ENCODE measurements around the gene GALNT18. TPM values are rescaled to one million over a fixed set of nuclear protein-coding genes. Genes with fewer than 3 reads are reported as not detected.

Gene GALNT18
- total RNA-seq, 1 donor from 2014 or later: 38.4 TPM

- peaks cover 47% of the 10 kb centered on the region for H3K4me1 Mint-ChIP-seq (ENCODE audit: low read depth)
- no peak for DNase-seq (ENCODE audit: low spot score)
- peaks cover 7% of the 10 kb centered on the region for H3K36me3 Mint-ChIP-seq (ENCODE audit: low read depth)
- TF ChIP-seq CTCF (IDR thresholded peaks at IDR 0.05): no peak
- no peaks in the 10 kb centered on the region for H3K9me3 Mint-ChIP-seq (ENCODE audit: low read depth)
- peaks cover 9% of the 10 kb centered on the region for H3K27me3 Mint-ChIP-seq (ENCODE audit: low read depth)
- no peak overlapping the region for H3K4me3 Mint-ChIP-seq (ENCODE audit: unreplicated experiment)
- H3K27ac Mint-ChIP-seq (ENCODE audit: unreplicated experiment): no peak overlapping the region
Observed at GRCh38 chr11:11406652-11407051, 215.2 kb downstream of the GALNT18 start.

GRCh38 chr11:11403763-11404725 is 217.8 kb downstream of the GALNT18 start:
- H3K4me3 Mint-ChIP-seq (ENCODE audit: unreplicated experiment): no peak overlapping the region
- peaks cover 10% of the 10 kb centered on the region for H3K36me3 Mint-ChIP-seq (ENCODE audit: low read depth)
- no peak for DNase-seq (ENCODE audit: low spot score)
- peaks cover 31% of the 10 kb centered on the region for H3K4me1 Mint-ChIP-seq (ENCODE audit: low read depth)
- H3K9me3 Mint-ChIP-seq (ENCODE audit: low read depth): no peaks in the 10 kb centered on the region
- peaks cover 9% of the 10 kb centered on the region for H3K27me3 Mint-ChIP-seq (ENCODE audit: low read depth)
- TF ChIP-seq CTCF (IDR thresholded peaks at IDR 0.05): no peak
- H3K27ac Mint-ChIP-seq (ENCODE audit: unreplicated experiment): peak overlapping the region; percentile 53

- no peak overlapping the region for H3K4me3 Mint-ChIP-seq (ENCODE audit: unreplicated experiment)
- H3K9me3 Mint-ChIP-seq (ENCODE audit: low read depth): no peaks in the 10 kb centered on the region
- TF ChIP-seq CTCF (IDR thresholded peaks at IDR 0.05): no peak
- H3K4me1 Mint-ChIP-seq (ENCODE audit: low read depth): peaks cover 15% of the 10 kb centered on the region
- DNase-seq (ENCODE audit: low spot score): no peak
- H3K27me3 Mint-ChIP-seq (ENCODE audit: low read depth): peaks cover 9% of the 10 kb centered on the region
- no peak overlapping the region for H3K27ac Mint-ChIP-seq (ENCODE audit: unreplicated experiment)
- H3K36me3 Mint-ChIP-seq (ENCODE audit: low read depth): peaks cover 10% of the 10 kb centered on the region
Observed at GRCh38 chr11:11401960-11402535, 219.8 kb downstream of the GALNT18 start.

GRCh38 chr11:11400635-11401232 is 221.1 kb downstream of the GALNT18 start:
- H3K9me3 Mint-ChIP-seq (ENCODE audit: low read depth): no peaks in the 10 kb centered on the region
- peak; percentile 39 for TF ChIP-seq CTCF (IDR thresholded peaks at IDR 0.05)
- H3K4me1 Mint-ChIP-seq (ENCODE audit: low read depth): peaks cover 23% of the 10 kb centered on the region
- H3K4me3 Mint-ChIP-seq (ENCODE audit: unreplicated experiment): no peak overlapping the region
- DNase-seq (ENCODE audit: low spot score): no peak
- H3K36me3 Mint-ChIP-seq (ENCODE audit: low read depth): peaks cover 12% of the 10 kb centered on the region
- peaks cover 11% of the 10 kb centered on the region for H3K27me3 Mint-ChIP-seq (ENCODE audit: low read depth)
- no peak overlapping the region for H3K27ac Mint-ChIP-seq (ENCODE audit: unreplicated experiment)

- H3K27ac Mint-ChIP-seq (ENCODE audit: unreplicated experiment): no peak overlapping the region
- no peak for TF ChIP-seq CTCF (IDR thresholded peaks at IDR 0.05)
- peaks cover 9% of the 10 kb centered on the region for H3K27me3 Mint-ChIP-seq (ENCODE audit: low read depth)
- H3K4me3 Mint-ChIP-seq (ENCODE audit: unreplicated experiment): no peak overlapping the region
- DNase-seq (ENCODE audit: low spot score): no peak
- peaks cover 27% of the 10 kb centered on the region for H3K4me1 Mint-ChIP-seq (ENCODE audit: low read depth)
- H3K9me3 Mint-ChIP-seq (ENCODE audit: low read depth): no peaks in the 10 kb centered on the region
- peaks cover 12% of the 10 kb centered on the region for H3K36me3 Mint-ChIP-seq (ENCODE audit: low read depth)
Observed at GRCh38 chr11:11400121-11400520, 221.7 kb downstream of the GALNT18 start.
